ENCODE measurements around the gene VPS39. TPM values are rescaled to one million over a fixed set of nuclear protein-coding genes. Genes with fewer than 3 reads are reported as not detected.

Gene VPS39
- polyA plus RNA-seq, 1 donor from 2014 or later, result 27.5 TPM

DNA sequence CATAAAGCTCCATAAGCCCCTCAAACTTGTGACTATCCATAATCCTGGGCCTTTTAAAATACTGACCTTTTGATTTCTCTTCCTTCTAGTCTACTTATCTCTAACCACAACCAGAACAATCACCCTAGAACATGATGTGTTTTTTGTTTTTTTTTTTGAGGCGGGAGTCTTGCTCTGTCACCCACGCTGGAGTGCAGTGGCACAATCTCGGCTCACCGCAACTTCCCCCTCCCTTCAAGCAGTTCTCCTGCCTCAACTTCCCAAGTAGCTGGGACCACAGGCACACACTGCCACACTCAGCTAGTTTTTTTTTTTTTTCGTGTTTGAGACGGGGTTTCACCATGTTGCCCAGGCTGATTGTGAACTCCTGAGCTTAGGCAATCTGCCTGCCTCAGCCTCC, 25.1 kb downstream of the VPS39 start:
- Mint-ChIP-seq H3K27me3 (no peaks in the 10 kb centered on the region), H3K9me3 (no peaks in the 10 kb centered on the region), H3K4me1 (peaks cover 5 to 8% (median 6%) of the 10 kb centered on the region in 3 donors), H3K27ac (peak overlapping the region in 1 of 3 donors; percentile 41), H3K4me3 (no peak overlapping the region), H3K36me3 (peaks cover 15% of the 10 kb centered on the region)

DNA sequence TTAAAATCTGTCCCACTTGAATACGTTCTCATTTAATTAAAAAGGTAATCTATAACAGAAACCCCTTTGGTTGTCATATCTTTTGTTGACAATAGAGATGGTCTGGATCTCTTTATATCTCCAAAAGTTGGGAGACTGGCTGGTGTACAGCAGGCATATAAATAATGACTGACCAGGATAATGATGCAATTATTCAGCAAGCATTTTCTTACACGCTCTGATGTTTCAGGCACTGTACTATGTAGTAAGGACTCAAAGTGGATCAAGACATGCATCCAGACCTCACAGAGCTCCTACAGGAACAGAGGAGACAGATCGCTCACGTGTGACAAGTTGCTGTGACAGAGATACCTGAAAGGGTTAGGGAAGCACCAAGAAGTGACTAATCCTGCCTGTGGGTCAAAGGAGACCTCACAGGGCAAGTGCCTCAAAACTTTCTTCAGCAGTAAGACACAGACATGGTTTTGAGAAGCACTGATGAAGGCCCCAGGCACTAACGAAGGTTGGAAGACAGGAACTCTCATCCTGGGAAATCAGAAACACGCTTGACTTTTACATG, 25.7 kb downstream of the VPS39 start:
- Mint-ChIP-seq H3K4me1 (peaks cover 5 to 8% (median 6%) of the 10 kb centered on the region in 3 donors), H3K27me3 (no peaks in the 10 kb centered on the region), H3K27ac (peak overlapping the region in 1 of 3 donors; percentile 41), H3K4me3 (no peak overlapping the region), H3K36me3 (peaks cover 13% of the 10 kb centered on the region), H3K9me3 (no peaks in the 10 kb centered on the region)

DNA sequence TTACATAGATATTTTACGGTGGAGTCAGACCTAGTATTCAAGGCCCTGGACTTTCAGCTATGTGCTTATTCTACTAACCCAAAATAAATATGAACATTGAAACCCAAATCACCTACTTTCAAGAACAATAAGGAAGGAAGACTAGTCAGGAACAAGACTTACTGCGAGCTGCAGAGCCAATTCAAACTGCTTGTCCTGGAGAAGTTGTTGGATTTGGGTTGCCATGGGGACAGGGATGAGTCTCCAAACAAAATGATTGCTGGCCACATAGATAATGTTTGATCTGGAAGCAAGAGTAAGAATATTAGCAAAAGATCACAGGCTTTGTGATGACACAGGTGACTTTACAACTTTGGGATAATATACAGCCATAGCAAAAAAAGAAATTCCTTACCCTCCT, 30.0 kb downstream of the VPS39 start:
- H3K4me1 Mint-ChIP-seq, result no peaks in the 10 kb centered on the region
- no peaks in the 10 kb centered on the region for H3K9me3 Mint-ChIP-seq
- H3K27ac Mint-ChIP-seq, result no peak overlapping the region
- no peak overlapping the region for H3K4me3 Mint-ChIP-seq
- H3K27me3 Mint-ChIP-seq, result no peaks in the 10 kb centered on the region
- peaks cover 2% of the 10 kb centered on the region for H3K36me3 Mint-ChIP-seq

DNA sequence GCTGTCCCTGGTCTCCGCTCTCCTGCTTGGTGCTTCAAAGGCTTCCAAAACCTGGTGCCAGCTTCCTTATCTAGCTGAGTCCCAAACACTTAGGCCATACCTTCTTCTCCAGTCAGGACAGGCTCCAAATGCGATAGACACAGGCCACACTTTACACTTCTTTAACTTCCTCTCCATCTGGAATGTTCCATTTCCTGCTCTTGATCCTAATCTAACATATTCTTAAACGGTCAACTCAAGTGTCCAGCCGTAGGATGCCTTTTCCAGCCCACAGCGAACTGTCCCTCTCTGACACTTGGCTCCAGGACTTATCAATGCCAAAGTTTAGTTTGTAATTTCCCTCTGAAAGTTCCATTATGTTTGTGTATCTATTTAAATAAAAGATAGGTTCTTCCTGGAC, 32.4 kb downstream of the VPS39 start:
- no peak overlapping the region for H3K27ac Mint-ChIP-seq
- H3K4me3 Mint-ChIP-seq, result no peak overlapping the region
- H3K27me3 Mint-ChIP-seq, result no peaks in the 10 kb centered on the region

DNA sequence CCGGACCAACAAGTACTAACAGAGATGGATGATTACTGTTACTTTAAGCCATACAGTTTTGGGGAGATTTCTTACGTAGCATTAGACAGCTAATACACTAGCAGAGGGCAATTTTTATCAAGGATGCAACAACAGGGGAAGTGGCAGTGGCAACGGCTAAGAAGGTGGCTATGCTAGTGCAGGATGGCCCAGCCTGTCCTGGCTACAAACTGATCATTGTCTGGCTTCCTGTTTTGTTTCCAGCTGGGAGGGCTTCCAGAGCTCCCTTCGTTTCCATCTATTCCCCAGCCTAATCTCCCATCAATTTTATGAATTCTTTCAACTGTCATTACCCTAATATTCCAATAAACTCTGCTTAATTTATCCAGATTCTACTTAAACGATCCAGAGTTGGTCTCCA, 35.6 kb downstream of the VPS39 start:
- H3K27ac Mint-ChIP-seq, result peak overlapping the region in 1 of 3 donors; percentile 21
- H3K4me1 Mint-ChIP-seq, result peaks cover 8 to 14% (median 9%) of the 10 kb centered on the region in 3 donors
- H3K4me3 Mint-ChIP-seq, result no peak overlapping the region
- H3K27me3 Mint-ChIP-seq, result no peaks in the 10 kb centered on the region
- H3K9me3 Mint-ChIP-seq, result no peaks in the 10 kb centered on the region
- peaks cover 12% of the 10 kb centered on the region for H3K36me3 Mint-ChIP-seq

More for the DNA sequence above, 32.4 kb downstream of the VPS39 start:
- Mint-ChIP-seq H3K36me3 (peaks cover 12% of the 10 kb centered on the region), H3K4me1 (peaks cover 8 to 12% (median 9%) of the 10 kb centered on the region in 3 donors), H3K9me3 (no peaks in the 10 kb centered on the region)

DNA sequence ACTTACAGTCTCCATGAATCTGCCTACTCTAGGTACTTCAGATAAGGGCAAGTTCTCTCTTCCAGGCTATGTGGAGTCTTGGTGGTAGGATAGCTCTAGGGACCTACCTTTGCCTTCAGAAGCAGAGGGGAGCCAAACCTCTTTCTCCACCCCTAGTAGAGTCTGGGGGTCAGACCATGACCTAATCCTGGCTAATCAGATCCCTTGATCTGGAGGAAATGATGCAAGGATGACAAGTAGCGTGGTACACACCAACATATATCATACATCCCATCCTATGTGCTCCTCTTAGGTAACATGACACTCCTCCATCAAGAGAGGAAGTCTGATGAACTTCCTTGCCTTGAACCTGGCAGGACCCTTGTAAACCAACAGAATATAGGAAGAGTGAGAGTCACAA, 36.3 kb downstream of the VPS39 start:
- Mint-ChIP-seq H3K27me3 (no peaks in the 10 kb centered on the region), H3K9me3 (no peaks in the 10 kb centered on the region), H3K27ac (peak overlapping the region in 2 of 3 donors; percentile 37 to 83), H3K36me3 (peaks cover 12% of the 10 kb centered on the region), H3K4me3 (no peak overlapping the region), H3K4me1 (peaks cover 8 to 14% (median 9%) of the 10 kb centered on the region in 3 donors)

DNA sequence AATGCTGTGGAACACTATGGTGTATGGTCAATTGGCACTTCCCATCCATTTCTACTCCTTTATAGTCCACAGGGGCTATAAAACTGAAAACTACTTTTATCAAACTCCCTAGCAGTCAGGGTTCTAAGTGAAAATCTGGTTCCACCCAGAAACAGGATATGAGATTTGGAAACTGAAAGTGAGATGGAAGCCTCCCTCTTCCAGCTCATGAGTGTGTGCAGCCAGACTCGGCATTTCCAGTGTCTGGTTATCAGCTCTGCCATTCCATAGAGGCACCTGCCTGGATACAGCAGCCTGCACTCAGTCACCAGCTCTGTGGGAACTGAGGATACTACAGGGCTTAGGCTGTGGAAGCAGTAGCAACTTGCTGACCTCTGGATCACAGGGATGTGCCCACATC, 37.0 kb downstream of the VPS39 start:
- peaks cover 8 to 14% (median 9%) of the 10 kb centered on the region in 3 donors for H3K4me1 Mint-ChIP-seq
- H3K9me3 Mint-ChIP-seq, result no peaks in the 10 kb centered on the region
- peaks cover 12% of the 10 kb centered on the region for H3K36me3 Mint-ChIP-seq
- H3K27ac Mint-ChIP-seq, result peak overlapping the region in 1 of 3 donors; percentile 37
- no peaks in the 10 kb centered on the region for H3K27me3 Mint-ChIP-seq
- H3K4me3 Mint-ChIP-seq, result peak overlapping the region in 2 of 4 donors; percentile 13 to 27

DNA sequence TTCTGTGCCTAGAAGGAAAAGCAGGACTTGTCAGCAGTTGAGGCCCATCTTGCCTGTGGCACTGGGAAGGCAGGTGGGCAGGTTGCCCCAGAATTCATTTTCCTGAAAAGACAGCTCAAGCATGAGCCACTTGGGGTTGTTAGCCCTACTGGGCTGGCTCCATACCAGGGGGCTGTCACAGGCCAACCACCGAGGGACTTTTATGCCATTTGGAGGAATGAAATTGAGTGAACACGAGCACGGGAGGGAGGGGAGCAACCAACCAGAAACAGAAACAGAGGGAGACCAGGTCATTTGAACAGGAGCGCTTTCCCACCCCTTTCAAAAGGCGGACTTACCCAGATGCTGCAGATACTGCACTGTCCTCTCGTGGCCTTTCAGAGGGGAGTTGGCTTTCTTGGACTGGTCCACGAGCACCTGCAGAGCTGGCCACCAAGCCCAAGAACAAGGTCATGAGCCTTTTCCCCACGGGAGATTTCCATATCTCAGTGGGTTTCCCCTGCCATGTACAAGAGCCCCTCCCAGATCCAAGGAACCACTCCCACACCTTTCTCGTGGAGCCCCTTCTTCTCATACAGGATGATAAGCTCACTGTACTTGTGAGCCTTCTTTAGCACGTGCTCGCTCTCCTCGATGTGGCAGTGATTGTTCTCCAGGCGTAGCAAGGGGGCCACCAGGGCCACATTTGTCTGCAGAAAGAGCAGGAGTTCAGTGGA, 41.7 kb downstream of the VPS39 start:
- peaks cover under 1% of the 10 kb centered on the region for H3K36me3 Mint-ChIP-seq

DNA sequence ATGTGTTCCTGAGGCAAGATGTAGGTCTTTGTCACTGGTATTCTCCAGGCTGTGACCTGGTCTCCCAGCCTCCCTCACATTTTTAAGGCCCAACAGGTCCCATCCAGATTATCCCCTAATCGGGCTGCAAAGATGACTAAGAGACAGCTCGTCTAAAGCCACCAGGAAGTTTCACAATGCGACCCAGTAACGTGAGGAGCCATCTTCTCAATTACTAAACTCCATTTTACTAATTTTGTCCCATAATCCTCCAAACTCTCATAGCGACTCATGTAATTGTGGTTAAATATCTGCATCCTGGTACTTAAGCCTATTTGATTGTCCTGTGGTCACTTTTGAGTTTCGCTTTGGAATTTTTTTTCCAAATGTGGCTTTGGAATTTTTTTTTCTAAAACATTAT, 43.0 kb downstream of the VPS39 start:
- Mint-ChIP-seq H3K27me3 (no peaks in the 10 kb centered on the region), H3K4me3 (no peak overlapping the region), H3K27ac (no peak overlapping the region), H3K36me3 (no peaks in the 10 kb centered on the region), H3K9me3 (no peaks in the 10 kb centered on the region), H3K4me1 (no peaks in the 10 kb centered on the region)

More for the DNA sequence above, 41.7 kb downstream of the VPS39 start:
- H3K4me1 Mint-ChIP-seq, result peaks cover 3 to 6% (median 3%) of the 10 kb centered on the region in 3 donors
- peak overlapping the region in 1 of 4 donors; percentile 8 for H3K4me3 Mint-ChIP-seq
- H3K27me3 Mint-ChIP-seq, result no peaks in the 10 kb centered on the region
- no peaks in the 10 kb centered on the region for H3K9me3 Mint-ChIP-seq
- peak overlapping the region in 2 of 3 donors; percentile 21 to 34 for H3K27ac Mint-ChIP-seq

DNA sequence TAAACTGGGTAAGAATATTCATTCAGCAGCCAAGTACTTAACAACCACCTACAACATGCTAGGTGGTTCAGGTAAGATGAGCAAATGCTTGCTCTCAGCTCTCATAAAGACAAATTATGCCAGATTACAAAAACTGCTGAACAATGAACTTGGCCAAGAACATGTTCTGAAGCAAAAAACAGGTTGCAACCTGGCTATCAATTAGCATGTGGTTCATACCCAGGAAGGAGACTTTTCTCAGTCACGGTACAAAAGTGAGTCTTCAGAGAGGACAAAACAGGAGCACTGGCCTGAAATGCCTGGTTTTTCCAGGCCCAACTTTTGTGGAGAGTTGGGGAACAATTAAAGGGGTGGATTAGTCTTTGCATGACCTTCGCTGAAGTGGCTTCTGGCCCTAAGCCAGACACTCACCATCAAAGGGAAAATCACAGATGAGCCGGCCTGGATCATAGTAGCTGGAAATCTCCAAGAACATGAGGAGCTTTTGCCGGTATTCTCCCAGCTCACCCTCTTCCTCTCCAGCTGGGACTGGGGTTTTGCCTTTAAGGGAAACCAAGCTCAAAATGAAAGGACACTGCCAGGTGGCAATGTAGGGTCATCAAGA, 44.1 kb downstream of the VPS39 start:
- Mint-ChIP-seq H3K4me1 (no peaks in the 10 kb centered on the region), H3K27me3 (no peaks in the 10 kb centered on the region), H3K4me3 (no peak overlapping the region), H3K36me3 (no peaks in the 10 kb centered on the region), H3K9me3 (no peaks in the 10 kb centered on the region), H3K27ac (peak overlapping the region in 1 of 3 donors; percentile 14)

DNA sequence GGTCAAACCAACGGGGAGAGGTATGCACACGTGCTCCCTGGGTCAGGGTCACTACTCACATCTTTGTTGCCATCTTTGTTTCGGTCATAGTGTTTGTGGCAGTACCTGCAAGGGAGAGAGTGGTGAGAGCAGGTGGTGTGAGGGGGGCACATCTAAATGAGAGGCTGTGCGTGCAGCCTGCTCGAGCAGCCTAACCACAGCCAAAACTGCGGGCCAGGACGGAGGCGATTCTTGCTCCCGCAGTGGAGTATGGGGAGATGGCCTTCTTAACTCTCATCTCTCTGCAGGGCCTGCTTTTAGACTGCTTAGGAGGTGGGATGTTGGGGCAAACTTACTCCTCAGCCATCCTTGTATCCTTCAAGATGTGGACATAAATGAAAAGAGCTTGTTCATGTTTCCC, 44.8 kb downstream of the VPS39 start:
- Mint-ChIP-seq H3K36me3 (no peaks in the 10 kb centered on the region), H3K27me3 (no peaks in the 10 kb centered on the region), H3K9me3 (no peaks in the 10 kb centered on the region), H3K27ac (no peak overlapping the region), H3K4me3 (no peak overlapping the region), H3K4me1 (no peaks in the 10 kb centered on the region)

DNA sequence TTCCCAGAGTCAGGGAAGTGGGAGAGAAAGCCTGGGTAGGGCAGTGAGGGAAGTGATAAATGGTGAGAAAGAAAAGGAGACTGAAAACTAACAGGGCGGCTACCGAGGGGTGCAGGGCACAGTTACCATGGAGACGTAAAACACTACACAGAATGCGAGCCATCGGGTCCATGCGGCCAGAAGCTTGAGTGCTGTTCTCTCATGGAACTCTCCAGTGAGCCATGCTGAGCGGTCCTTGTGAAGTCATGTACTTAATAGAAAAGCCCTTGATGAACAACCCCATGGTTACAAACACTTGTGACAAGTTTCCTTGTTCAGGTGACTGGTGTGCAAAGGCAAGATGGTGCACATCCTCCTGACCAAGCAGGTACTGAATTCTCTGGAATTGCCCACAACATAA, 48.0 kb downstream of the VPS39 start:
- Mint-ChIP-seq H3K27ac (no peak overlapping the region), H3K36me3 (no peaks in the 10 kb centered on the region), H3K27me3 (no peaks in the 10 kb centered on the region), H3K4me3 (no peak overlapping the region), H3K4me1 (no peaks in the 10 kb centered on the region), H3K9me3 (no peaks in the 10 kb centered on the region)

DNA sequence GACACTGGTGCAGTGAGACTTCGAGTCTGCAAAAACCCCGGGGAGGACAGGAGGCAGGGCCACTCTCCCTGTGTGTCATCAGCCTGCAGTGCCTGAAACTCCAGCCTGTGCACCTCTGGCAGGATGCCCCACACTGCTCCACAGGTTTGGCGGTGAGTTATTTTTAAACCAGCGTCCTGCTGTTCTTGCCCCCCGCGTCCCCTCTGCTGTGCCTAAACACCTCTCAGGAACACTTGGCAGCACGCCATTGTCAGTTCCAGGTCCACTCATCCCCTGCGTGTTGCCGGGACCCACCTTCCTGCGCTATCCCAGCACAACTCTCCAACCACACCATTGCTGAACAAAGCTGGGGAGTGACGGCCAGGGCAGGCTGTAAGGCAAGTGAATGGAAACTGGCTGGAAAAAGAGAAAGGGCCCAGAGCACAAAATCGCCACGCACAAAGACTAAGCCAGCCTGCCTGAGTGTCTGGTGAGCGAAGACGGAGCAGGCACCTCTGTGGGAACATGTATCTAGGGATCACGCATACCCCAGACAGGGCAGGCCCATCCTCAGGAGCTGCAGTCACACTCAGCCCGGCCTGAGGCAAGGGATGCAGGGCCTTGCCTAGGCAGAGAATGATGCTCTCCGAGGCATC, 48.6 kb downstream of the VPS39 start:
- H3K27me3 Mint-ChIP-seq, result no peaks in the 10 kb centered on the region
- H3K36me3 Mint-ChIP-seq, result no peaks in the 10 kb centered on the region
- no peaks in the 10 kb centered on the region for H3K9me3 Mint-ChIP-seq
- peaks cover 0 to 1% (median 0%) of the 10 kb centered on the region in 3 donors for H3K4me1 Mint-ChIP-seq
- H3K27ac Mint-ChIP-seq, result no peak overlapping the region
- no peak overlapping the region for H3K4me3 Mint-ChIP-seq

DNA sequence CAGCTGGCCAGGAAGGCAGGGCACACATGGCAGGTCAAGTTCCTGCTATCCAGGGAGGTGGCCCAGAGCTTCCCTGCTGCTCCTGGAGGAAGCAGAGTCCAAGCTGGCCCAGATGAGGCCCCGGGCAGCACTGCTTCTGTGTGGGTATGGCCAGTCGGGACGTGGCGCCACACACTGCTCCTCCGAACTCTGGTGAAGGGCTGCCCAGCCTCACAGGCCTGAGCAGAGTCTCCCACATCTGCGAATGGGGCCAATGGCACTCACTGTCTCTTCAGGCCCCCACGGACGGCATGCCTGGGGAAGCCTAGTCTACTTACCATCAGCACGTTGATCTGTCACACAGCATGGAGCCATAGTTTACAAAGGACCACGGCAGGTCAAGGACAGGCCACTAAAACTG, 49.2 kb downstream of the VPS39 start:
- Mint-ChIP-seq H3K4me3 (no peak overlapping the region), H3K9me3 (no peaks in the 10 kb centered on the region), H3K36me3 (no peaks in the 10 kb centered on the region), H3K27me3 (no peaks in the 10 kb centered on the region), H3K4me1 (peaks cover 0 to 1% (median 0%) of the 10 kb centered on the region in 3 donors), H3K27ac (no peak overlapping the region)

Data from IgD-negative memory B cell (primary cell).